ENCODE results near the gene PRXL2C.

GRCh38 chr9:96667363-96667728 is 12.2 kb upstream of the PRXL2C start:
- TF ChIP-seq CTCF (IDR thresholded peaks at IDR 0.05; ENCODE audit: insufficient read depth, low read depth, low read length), result no peak
- no peak for TF ChIP-seq EZH2 (IDR thresholded peaks at IDR 0.05; ENCODE audit: insufficient read depth, low read length)
